Peyer's patch (tissue), 4 donors: ENCODE results near the gene SOX10. TPM values are rescaled to one million over a fixed set of nuclear protein-coding genes. Genes with fewer than 3 reads are reported as not detected.

Source experiments
- DNase-seq, 3 donors: peaks; one replicate each; pipeline ENCODE4 v3.0.0-alpha.2; 2017 to 2019
- H3K27ac ChIP-seq, 4 donors: fragments of 200-600 bp; sonication (generic); one replicate each; pipeline ENCODE4 v1.5.1; 2016 to 2019
- H3K27me3 ChIP-seq, 2 donors: fragments of 200-600 bp; sonication (generic); one replicate each; pipeline ENCODE4 v1.5.1; 2019
- H3K36me3 ChIP-seq, 3 donors: fragments of 200-600 bp; sonication (generic); one replicate each; pipeline ENCODE4 v1.5.1; 2016 to 2019
- H3K4me1 ChIP-seq, 4 donors: fragments of 200-600 bp; sonication (generic); one replicate each; pipeline ENCODE4 v1.5.1; 2016 to 2019
- H3K4me3 ChIP-seq, 4 donors: fragments of 200-600 bp; sonication (generic); 1 replicate in 3 of 4; 2 replicates in 1 of 4; pipeline ENCODE4 v1.5.1; 2016 to 2019; ENCODE audit warnings: mild to moderate bottlenecking in 1 of 4
- H3K9me3 ChIP-seq, 4 donors: fragments of 200-600 bp; sonication (generic); one replicate each; pipeline ENCODE4 v1.5.1; 2016 to 2019; ENCODE audit warnings: mild to moderate bottlenecking in 1 of 4
- CTCF ChIP-seq, 6 experiments: fragments of 450-650 bp in 4 of 6; fragments of 200-600 bp in 2 of 6; sonication (generic) in 1 of 6; IDR thresholded peaks; one replicate each; pipeline ENCODE4 v1.5.1; 2017 to 2019; ENCODE audit warnings: antibody characterized with exemption in 6 of 6, mild to moderate bottlenecking in 3 of 6, moderate library complexity in 1 of 6
- POLR2A ChIP-seq, 2 donors: fragments of 450-650 bp; IDR thresholded peaks; one replicate each; pipeline ENCODE4 v1.5.1; 2017; ENCODE audit warnings: antibody characterized with exemption in 2 of 2, mild to moderate bottlenecking in 2 of 2, moderate library complexity in 2 of 2
- total RNA-seq, 4 donors: library from RNA; depleted of rRNA; stranded (reverse); fragments of >200 nt; gene quantifications; one replicate each; pipeline ENCODE4 v1.1.0, GENCODE V29; 2016

The SOX10 gene
- total RNA-seq, 4 donors from 2014 or later, result 0.35 to 1.1 (median 0.66) TPM; not detected in 1

DNA sequence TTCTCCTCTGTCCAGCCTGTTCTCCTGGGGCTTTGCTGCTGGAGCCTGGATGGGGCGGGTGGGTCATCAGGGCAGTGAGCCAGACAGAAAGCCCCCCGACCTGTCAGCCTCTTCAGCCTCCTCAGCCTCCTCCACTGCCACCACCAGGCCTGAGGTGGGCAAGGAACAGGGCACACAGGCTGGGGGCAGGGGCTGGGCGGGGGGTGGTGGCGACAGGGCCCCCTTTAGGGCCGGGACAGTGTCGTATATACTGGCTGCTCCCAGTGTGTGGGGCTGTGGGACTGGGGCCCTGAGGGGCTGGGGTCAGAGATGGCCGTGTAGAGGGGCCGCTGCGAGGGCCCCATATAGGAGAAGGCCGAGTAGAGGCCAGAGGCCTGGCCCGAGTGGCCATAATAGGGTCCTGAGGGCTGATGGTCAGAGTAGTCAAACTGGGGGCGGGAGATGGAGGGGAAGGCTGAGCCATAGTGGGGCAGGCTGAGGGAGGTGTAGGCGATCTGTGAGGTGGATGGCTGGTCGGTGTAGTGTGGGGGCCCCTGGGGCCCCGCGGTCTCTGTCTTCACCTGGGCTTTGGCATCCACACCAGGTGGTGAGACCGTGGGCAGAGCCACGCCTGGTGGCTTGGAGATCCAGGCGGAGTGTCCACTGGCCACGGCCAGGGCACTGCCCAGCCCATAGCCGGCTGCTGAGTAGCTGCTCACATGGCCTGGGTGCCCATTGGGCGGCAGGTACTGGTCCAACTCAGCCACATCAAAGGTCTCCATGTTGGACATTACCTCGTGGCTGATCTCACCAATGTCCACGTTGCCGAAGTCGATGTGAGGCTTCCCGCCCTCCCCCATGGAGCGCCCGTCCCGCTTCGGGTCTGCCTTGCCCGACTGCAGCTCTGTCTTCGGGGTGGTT lies 10.8 kb downstream of the SOX10 start:
- Histone ChIP-seq H3K4me1 (no peaks in the 10 kb centered on the region), H3K9me3 (no peaks in the 10 kb centered on the region), H3K27ac (no peak overlapping the region), H3K4me3 (no peak overlapping the region), H3K27me3 (no peaks in the 10 kb centered on the region), H3K36me3 (peaks cover 0 to 6% (median 0%) of the 10 kb centered on the region in 3 donors)
- TF ChIP-seq CTCF (IDR thresholded peaks at IDR 0.05), result no peak
- no peak for TF ChIP-seq POLR2A (IDR thresholded peaks at IDR 0.05)
- no peak for DNase-seq

GRCh38 chr22:37972527-37972926 lies 11.8 kb downstream of the SOX10 start:
- no peak for TF ChIP-seq POLR2A (IDR thresholded peaks at IDR 0.05)
- TF ChIP-seq CTCF (IDR thresholded peaks at IDR 0.05), result no peak
- no peak for DNase-seq
- Histone ChIP-seq H3K9me3 (no peaks in the 10 kb centered on the region), H3K36me3 (peaks cover 0 to 16% (median 0%) of the 10 kb centered on the region in 3 donors), H3K27me3 (no peaks in the 10 kb centered on the region), H3K4me1 (no peaks in the 10 kb centered on the region), H3K27ac (no peak overlapping the region), H3K4me3 (no peak overlapping the region)

DNA sequence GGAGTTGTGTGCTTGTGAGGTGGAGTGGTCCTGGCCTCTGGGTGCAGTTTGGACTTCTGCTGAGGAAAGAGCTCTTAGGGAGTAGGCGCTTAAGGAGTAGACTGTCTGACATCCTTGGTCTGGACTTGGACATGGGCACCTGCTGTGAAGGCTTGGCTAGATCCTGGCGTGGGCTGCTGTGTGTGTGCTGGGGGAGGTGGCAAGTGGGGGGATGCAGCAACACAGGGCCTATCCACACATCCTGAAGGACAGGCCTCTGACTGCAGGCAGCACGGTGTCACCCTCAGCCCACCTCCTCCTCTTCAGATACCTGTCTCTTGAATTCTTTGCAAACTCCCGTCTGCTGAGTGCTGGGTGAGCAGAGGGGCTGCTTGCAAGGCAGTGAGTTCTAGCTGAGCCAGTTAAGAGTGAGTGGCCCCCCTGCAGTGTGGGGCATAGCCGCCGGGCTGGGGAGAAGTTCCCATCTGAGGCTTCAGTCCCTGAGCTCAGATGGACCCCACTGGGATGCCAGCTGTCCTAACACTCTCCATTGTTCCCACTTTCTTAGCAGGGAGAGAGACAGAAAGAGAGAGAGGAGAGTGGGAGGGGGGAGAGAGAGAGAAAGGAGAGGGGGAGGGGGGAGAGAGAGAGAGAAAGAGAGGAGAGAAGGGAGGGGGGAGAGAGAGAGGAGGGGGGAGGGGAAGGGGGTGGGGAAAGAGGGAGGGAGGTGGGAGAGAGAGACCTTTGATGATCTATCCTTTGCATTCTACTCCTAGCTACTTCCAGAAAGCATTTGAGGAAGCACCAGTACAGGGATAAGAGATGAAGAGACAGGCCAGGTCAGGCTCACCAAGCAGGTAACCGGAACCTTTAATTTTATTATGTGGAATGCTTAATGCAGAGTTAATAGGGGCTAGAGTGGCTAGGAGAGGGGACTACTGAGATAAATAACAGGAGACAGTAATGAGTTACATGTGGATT lies 12.6 kb downstream of the SOX10 start:
- H3K4me1 ChIP-seq, result no peaks in the 10 kb centered on the region
- no peaks in the 10 kb centered on the region for H3K27me3 ChIP-seq
- H3K36me3 ChIP-seq, result peaks cover 0 to 24% (median 0%) of the 10 kb centered on the region in 3 donors

GRCh38 chr22:37970864-37971263 lies 13.5 kb downstream of the SOX10 start:
- H3K9me3 ChIP-seq, result no peaks in the 10 kb centered on the region
- H3K4me1 ChIP-seq, result no peaks in the 10 kb centered on the region
- TF ChIP-seq CTCF (IDR thresholded peaks at IDR 0.05) (no peak), POLR2A (IDR thresholded peaks at IDR 0.05) (no peak)
- H3K4me3 ChIP-seq, result no peak overlapping the region
- no peak for DNase-seq
- no peaks in the 10 kb centered on the region for H3K27me3 ChIP-seq
- H3K36me3 ChIP-seq, result peaks cover 0 to 33% (median 0%) of the 10 kb centered on the region in 3 donors
- H3K27ac ChIP-seq, result no peak overlapping the region

More for the DNA sequence above, 12.6 kb downstream of the SOX10 start:
- no peak for DNase-seq
- TF ChIP-seq POLR2A (IDR thresholded peaks at IDR 0.05), result no peak
- no peak overlapping the region for H3K4me3 ChIP-seq
- H3K9me3 ChIP-seq, result no peaks in the 10 kb centered on the region
- H3K27ac ChIP-seq, result no peak overlapping the region

DNA sequence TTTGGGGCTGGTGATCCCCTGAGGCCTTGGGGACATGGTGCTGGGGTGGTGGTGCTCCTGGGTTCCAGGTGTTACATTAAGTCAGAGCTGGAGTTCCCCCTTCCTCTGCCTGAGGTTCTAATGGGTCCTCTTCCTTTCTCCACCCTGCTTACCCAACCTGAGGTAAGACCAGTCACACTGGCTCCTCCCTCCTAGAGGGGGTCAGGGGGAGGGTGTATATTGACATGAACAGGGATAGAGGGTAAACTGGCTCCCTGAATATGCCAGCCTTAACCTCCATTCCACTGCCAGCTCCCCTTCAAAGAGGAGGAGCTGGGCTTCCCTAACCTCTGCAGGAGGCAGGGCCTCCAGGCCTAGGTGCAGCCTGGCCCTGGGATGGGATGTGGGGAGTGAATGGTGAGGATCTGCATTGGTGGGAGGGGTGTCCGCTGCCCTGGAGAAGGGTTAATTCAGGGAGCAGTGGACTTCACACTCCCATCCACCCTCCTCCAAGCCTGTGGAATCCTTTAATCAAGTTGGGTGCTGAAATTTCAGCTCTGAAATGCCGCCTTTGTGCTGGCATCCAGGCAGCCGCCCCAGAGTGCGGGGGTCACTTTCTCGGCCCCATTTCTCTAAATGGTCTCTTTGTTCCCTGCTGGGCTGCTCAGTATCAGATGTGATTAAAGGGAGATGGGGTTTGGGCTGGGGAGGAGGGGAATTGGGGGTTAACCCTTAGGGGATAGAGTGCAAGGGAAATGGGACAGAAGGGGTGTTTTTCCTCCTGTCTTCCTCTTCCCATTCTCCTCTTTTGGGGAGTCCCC lies 15.7 kb downstream of the SOX10 start:
- Histone ChIP-seq H3K4me1 (no peaks in the 10 kb centered on the region), H3K27ac (no peak overlapping the region), H3K36me3 (peaks cover 0 to 34% (median 0%) of the 10 kb centered on the region in 3 donors), H3K9me3 (no peaks in the 10 kb centered on the region), H3K4me3 (no peak overlapping the region), H3K27me3 (no peaks in the 10 kb centered on the region)
- TF ChIP-seq POLR2A (IDR thresholded peaks at IDR 0.05) (no peak), CTCF (IDR thresholded peaks at IDR 0.05) (no peak)
- no peak for DNase-seq
